Lower lobe of right lung (tissue), 2 donors: Measurements from ENCODE around the gene TSPYL1. TPM values are rescaled to one million over a fixed set of nuclear protein-coding genes. Genes with fewer than 3 reads are reported as not detected.
"Not testable (repeated sequence)": the region's sequence is repeated elsewhere in the genome, so short reads cannot be mapped to it uniquely, and the experiment has no call there.

Experiments
- ATAC-seq, 2 donors: fragments of 200-7000 bp; cut with Tn5 transposase; one replicate each; pipeline ENCODE4 v1.9.1; 2020 to 2022; ENCODE audit warnings: mild to moderate bottlenecking in 2 of 2, moderate library complexity in 2 of 2
- DNase-seq: peaks from one replicate; pipeline ENCODE4 v3.0.0-alpha.2; 2020
- H3K27ac ChIP-seq: fragments of 200-600 bp; one replicate; pipeline ENCODE4 v1.8.0; 2022
- H3K27me3 ChIP-seq: fragments of 200-600 bp; one replicate; pipeline ENCODE4 v1.8.0; 2022; ENCODE audit warnings: low read depth
- H3K36me3 ChIP-seq: fragments of 200-600 bp; one replicate; pipeline ENCODE4 v1.8.0; 2022; ENCODE audit warnings: mild to moderate bottlenecking
- H3K4me1 ChIP-seq: fragments of 200-600 bp; one replicate; pipeline ENCODE4 v1.8.0; 2022
- H3K4me3 ChIP-seq: fragments of 200-600 bp; one replicate; pipeline ENCODE4 v1.8.0; 2022; ENCODE audit warnings: mild to moderate bottlenecking
- H3K9me3 ChIP-seq: fragments of 200-600 bp; one replicate; pipeline ENCODE4 v1.8.0; 2022
- CTCF ChIP-seq: fragments of 200-600 bp; IDR thresholded peaks from one replicate; pipeline ENCODE4 v1.8.0; 2022; ENCODE audit warnings: antibody characterized with exemption, mild to moderate bottlenecking
- intact Hi-C: fragments of 100-400 bp; cut with DNase I; formaldehyde crosslinking; loops from one replicate; pipeline ENCODE4 v1.11.0; 2022
- total RNA-seq: library from RNA; stranded (reverse); fragmentation: NEBNext Ultra II Directional; extraction: Animal tissue kit (Norgen Biotek cat#: 25700); gene quantifications from one replicate; pipeline ENCODE4 v1.2.1, GENCODE V29; 2021
- donor health status: DM: no; HTN: yes; CAD: no; lungs with severe emphysema.

TSPYL1 gene
- total RNA-seq, 1 donor from 2014 or later = 72.7 TPM

GRCh38 chr6:116326996-116327395, 47.3 kb upstream of the TSPYL1 start:
- Histone ChIP-seq H3K27me3 (no peaks in the 10 kb centered on the region), H3K4me1 (peaks cover 13% of the 10 kb centered on the region), H3K27ac (no peak overlapping the region), H3K36me3 (no peaks in the 10 kb centered on the region), H3K4me3 (no peak overlapping the region), H3K9me3 (no peaks in the 10 kb centered on the region)
- TF ChIP-seq CTCF = no peak
- intact Hi-C loops = no loop called here
- DNase-seq (no peak), ATAC-seq (no peak)

- no peaks in the 10 kb centered on the region for H3K9me3 ChIP-seq
- no peaks in the 10 kb centered on the region for H3K27me3 ChIP-seq
- intact Hi-C loops = no loop called here
- no peak for ATAC-seq
- peaks cover 13% of the 10 kb centered on the region for H3K4me1 ChIP-seq
- TF ChIP-seq CTCF = no peak
- DNase-seq = no peak
- no peaks in the 10 kb centered on the region for H3K36me3 ChIP-seq
- H3K27ac ChIP-seq = no peak overlapping the region
- H3K4me3 ChIP-seq = no peak overlapping the region
Measured at GRCh38 chr6:116326181-116326671, 46.5 kb upstream of the TSPYL1 start.

- ATAC-seq, intact Hi-C loops, H3K27ac ChIP-seq, H3K9me3 ChIP-seq, H3K27me3 ChIP-seq, H3K4me3 ChIP-seq, DNase-seq, H3K36me3 ChIP-seq: not testable (repeated sequence)
- H3K4me1 ChIP-seq = peaks cover 13% of the 10 kb centered on the region
Measured at GRCh38 chr6:116325634-116326132, 46.0 kb upstream of the TSPYL1 start.

GRCh38 chr6:116323863-116324262, 44.1 kb upstream of the TSPYL1 start:
- intact Hi-C loops = no loop called here
- no peaks in the 10 kb centered on the region for H3K27me3 ChIP-seq

GRCh38 chr6:116321933-116322332, 42.2 kb upstream of the TSPYL1 start:
- H3K36me3 ChIP-seq, DNase-seq, ATAC-seq, H3K4me3 ChIP-seq, intact Hi-C loops, H3K9me3 ChIP-seq, H3K4me1 ChIP-seq, H3K27me3 ChIP-seq, H3K27ac ChIP-seq: not testable (repeated sequence)

More at GRCh38 chr6:116323863-116324262, 44.1 kb upstream of the TSPYL1 start:
- Histone ChIP-seq H3K9me3 (no peaks in the 10 kb centered on the region), H3K4me3 (no peak overlapping the region), H3K36me3 (no peaks in the 10 kb centered on the region), H3K4me1 (peaks cover 13% of the 10 kb centered on the region), H3K27ac (no peak overlapping the region)
- DNase-seq (no peak), ATAC-seq (no peak)
- no peak for TF ChIP-seq CTCF

GRCh38 chr6:116316772-116317467, 37.2 kb upstream of the TSPYL1 start:
- H3K9me3 ChIP-seq = no peaks in the 10 kb centered on the region
- TF ChIP-seq CTCF = no peak
- H3K36me3 ChIP-seq = no peaks in the 10 kb centered on the region
- H3K4me3 ChIP-seq = no peak overlapping the region
- intact Hi-C loops = no loop called here
- H3K27me3 ChIP-seq = no peaks in the 10 kb centered on the region
- H3K27ac ChIP-seq = no peak overlapping the region
- ATAC-seq = no peak
- H3K4me1 ChIP-seq = no peaks in the 10 kb centered on the region
- DNase-seq = no peak
